ENCODE results near the gene EXOSC5. TPM values are rescaled to one million over a fixed set of nuclear protein-coding genes. Genes with fewer than 3 reads are reported as not detected.

Gene EXOSC5
- total and polyA plus RNA-seq, 9 of the 15 experiments (the other 6 are each of a cell fraction or from before 2014, with no cell fraction given), result 10.9 to 75.5 (median 37.8) TPM

DNA sequence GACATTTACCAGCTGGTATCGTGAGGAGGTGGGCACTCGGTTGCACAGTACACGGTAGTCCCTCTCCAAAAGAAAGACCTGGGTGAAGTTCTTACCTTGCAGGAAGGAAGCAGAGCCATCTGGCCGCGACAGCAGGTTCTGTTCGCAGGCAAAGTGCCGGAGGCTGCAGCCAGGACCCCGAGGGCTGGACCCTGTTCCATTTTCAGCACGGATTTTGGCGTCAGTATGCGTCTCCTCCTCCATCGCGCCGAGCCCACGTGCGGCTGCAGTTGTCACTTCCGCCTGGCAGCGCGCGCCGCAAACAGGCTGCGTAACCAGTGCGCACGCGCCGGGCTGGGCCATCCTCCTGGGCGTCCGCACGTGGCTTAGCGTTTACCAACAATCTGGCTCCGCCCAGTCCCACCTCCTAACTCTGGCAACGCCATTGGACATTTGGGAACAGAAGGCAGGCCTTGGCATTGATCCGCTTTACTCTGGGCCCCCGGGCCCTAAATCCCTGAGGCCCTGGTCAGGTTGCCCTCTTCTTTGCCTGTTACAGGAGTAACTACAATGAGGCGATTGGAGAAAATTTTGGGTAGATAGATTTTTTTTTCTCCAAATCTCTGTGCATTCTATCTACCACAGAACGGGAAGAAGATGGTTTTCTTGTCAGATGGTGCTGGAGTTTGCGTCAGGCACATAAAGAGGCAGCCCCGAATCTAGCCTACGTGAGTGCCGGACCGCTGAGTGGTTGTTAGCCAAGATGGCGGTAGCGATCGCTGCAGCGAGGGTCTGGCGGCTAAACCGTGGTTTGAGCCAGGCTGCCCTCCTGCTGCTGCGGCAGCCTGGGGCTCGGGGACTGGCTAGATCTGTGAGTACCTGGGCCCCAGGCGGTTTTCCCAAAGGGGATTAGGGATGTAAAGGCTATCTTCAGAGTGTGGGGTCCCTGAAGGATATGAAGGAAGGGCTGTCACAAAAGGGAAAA lies at the start of gene EXOSC5, which contains the start of gene BCKDHA (continued):
- TF ChIP-seq, protein P1, sequence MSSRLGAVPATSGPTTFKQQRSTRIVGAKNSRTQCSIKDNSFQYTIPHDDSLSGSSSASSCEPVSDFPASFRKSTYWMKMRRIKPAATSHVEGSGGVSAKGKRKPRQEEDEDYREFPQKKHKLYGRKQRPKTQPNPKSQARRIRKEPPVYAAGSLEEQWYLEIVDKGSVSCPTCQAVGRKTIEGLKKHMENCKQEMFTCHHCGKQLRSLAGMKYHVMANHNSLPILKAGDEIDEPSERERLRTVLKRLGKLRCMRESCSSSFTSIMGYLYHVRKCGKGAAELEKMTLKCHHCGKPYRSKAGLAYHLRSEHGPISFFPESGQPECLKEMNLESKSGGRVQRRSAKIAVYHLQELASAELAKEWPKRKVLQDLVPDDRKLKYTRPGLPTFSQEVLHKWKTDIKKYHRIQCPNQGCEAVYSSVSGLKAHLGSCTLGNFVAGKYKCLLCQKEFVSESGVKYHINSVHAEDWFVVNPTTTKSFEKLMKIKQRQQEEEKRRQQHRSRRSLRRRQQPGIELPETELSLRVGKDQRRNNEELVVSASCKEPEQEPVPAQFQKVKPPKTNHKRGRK (tag; IDR thresholded peaks at IDR 0.05), result no peak
- TF ChIP-seq ELF4 (CRISPR knock-in tag; IDR thresholded peaks at IDR 0.05) (0 out of 2 replicates have a peak, but pooled peaks have one; percentile 39), ZNF253 (CRISPR knock-in tag; conservative IDR thresholded peaks at IDR 0.05) (no peak), KDM5B (IDR thresholded peaks at IDR 0.05; ENCODE audit: insufficient replicate concordance, low read depth, low read length) (peak; percentile 89), RB1 (IDR thresholded peaks at IDR 0.05; ENCODE audit: low read depth) (peak; percentile 60; the same call in 1 of the 2 replicates), SRSF9 (IDR thresholded peaks at IDR 0.05; ENCODE audit: borderline replicate concordance, low read depth, low read length) (no peak), PPARD (CRISPR knock-in tag; IDR thresholded peaks at IDR 0.05) (no peak), CREB1 (IDR thresholded peaks at IDR 0.05) (no peak; the same call in 1 of the 2 replicates), CREB1 (CRISPR knock-in tag; IDR thresholded peaks at IDR 0.05) (peak; percentile 13; the same call in 1 of the 2 replicates), OTX1 (CRISPR knock-in tag; IDR thresholded peaks at IDR 0.05) (peak; percentile 67; the same call in 1 of the 2 replicates), ATF1 (CRISPR knock-in tag; IDR thresholded peaks at IDR 0.05) (no peak), ATF1 (tag; IDR thresholded peaks at IDR 0.05) (peak; percentile 89), ARID1B (IDR thresholded peaks at IDR 0.05) (0 out of 2 replicates have a peak, but pooled peaks have one; percentile 8), YY1 (IDR thresholded peaks at IDR 0.05; ENCODE audit: borderline replicate concordance in 1 of 3, control insufficient read depth in 1 of 3, extremely low read depth in 1 of 3, insufficient read depth in 3 of 3, insufficient read length in 1 of 3, insufficient replicate concordance in 2 of 3, low read depth in 1 of 3, low read length in 2 of 3) (peak; percentile 77 to 94 (median 93)), CHD1 (IDR thresholded peaks at IDR 0.05; ENCODE audit: low read length) (no peak)
- TF ChIP-seq, protein P2, sequence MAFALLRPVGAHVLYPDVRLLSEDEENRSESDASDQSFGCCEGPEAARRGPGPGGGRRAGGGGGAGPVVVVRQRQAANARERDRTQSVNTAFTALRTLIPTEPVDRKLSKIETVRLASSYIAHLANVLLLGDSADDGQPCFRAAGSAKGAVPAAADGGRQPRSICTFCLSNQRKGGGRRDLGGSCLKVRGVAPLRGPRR (CRISPR knock-in tag; IDR thresholded peaks at IDR 0.05), result no peak
- TF ChIP-seq, protein P3, sequence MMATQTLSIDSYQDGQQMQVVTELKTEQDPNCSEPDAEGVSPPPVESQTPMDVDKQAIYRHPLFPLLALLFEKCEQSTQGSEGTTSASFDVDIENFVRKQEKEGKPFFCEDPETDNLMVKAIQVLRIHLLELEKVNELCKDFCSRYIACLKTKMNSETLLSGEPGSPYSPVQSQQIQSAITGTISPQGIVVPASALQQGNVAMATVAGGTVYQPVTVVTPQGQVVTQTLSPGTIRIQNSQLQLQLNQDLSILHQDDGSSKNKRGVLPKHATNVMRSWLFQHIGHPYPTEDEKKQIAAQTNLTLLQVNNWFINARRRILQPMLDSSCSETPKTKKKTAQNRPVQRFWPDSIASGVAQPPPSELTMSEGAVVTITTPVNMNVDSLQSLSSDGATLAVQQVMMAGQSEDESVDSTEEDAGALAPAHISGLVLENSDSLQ (IDR thresholded peaks at IDR 0.05), result peak; percentile 79
- TF ChIP-seq, protein P4, sequence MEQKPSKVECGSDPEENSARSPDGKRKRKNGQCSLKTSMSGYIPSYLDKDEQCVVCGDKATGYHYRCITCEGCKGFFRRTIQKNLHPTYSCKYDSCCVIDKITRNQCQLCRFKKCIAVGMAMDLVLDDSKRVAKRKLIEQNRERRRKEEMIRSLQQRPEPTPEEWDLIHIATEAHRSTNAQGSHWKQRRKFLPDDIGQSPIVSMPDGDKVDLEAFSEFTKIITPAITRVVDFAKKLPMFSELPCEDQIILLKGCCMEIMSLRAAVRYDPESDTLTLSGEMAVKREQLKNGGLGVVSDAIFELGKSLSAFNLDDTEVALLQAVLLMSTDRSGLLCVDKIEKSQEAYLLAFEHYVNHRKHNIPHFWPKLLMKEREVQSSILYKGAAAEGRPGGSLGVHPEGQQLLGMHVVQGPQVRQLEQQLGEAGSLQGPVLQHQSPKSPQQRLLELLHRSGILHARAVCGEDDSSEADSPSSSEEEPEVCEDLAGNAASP (IDR thresholded peaks at IDR 0.05), result no peak
- TF ChIP-seq, protein P5, sequence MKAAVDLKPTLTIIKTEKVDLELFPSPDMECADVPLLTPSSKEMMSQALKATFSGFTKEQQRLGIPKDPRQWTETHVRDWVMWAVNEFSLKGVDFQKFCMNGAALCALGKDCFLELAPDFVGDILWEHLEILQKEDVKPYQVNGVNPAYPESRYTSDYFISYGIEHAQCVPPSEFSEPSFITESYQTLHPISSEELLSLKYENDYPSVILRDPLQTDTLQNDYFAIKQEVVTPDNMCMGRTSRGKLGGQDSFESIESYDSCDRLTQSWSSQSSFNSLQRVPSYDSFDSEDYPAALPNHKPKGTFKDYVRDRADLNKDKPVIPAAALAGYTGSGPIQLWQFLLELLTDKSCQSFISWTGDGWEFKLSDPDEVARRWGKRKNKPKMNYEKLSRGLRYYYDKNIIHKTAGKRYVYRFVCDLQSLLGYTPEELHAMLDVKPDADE (conservative IDR thresholded peaks at IDR 0.05; ENCODE audit: control insufficient read depth, low read depth, low read length), result peak; percentile 87
